Neutrophil (primary cell): ENCODE data around the gene DHX34.
"Not testable (repeated sequence)": the region's sequence is repeated elsewhere in the genome, so short reads cannot be mapped to it uniquely, and the experiment has no call there.

Source experiments
- H3K27ac ChIP-seq: fragments of 200-600 bp; sonication (generic); 2 replicates; pipeline ENCODE4 v1.5.1; 2016; ENCODE audit warnings: mild to moderate bottlenecking, moderate library complexity
- H3K27me3 ChIP-seq: fragments of 200-600 bp; sonication (generic); 2 replicates; pipeline ENCODE4 v1.6.0; 2016; ENCODE audit warnings: mild to moderate bottlenecking
- H3K36me3 ChIP-seq: fragments of 200-600 bp; sonication (generic); 2 replicates; pipeline ENCODE4 v1.5.1; 2017
- H3K4me1 ChIP-seq, 2 experiments: fragments of 200-600 bp in 1 of 2; sonication (generic) in 1 of 2; 1 replicate in 1 of 2; 2 replicates in 1 of 2; pipeline versions ENCODE4 v1.5.1 to v1.6.1; 2013 to 2016; ENCODE audit warnings: low read depth in 1 of 2, low read length in 1 of 2, mild to moderate bottlenecking in 1 of 2, moderate library complexity in 1 of 2; ENCODE audit not compliant: control insufficient read depth in 1 of 2, insufficient read depth in 1 of 2
- H3K4me3 ChIP-seq, 2 experiments: fragments of 200-600 bp in 1 of 2; sonication (generic) in 1 of 2; 1 replicate in 1 of 2; 2 replicates in 1 of 2; pipeline ENCODE4 v1.5.1; 2013 to 2016; ENCODE audit warnings: low read depth in 1 of 2, low read length in 1 of 2, mild to moderate bottlenecking in 1 of 2, moderate library complexity in 1 of 2
- H3K9me3 ChIP-seq: fragments of 200-600 bp; sonication (generic); 2 replicates; pipeline ENCODE4 v1.5.1; 2016
- CTCF ChIP-seq: fragments of 200-600 bp; sonication (generic); IDR thresholded peaks from 2 replicates; pipeline ENCODE4 v1.5.1; 2016; ENCODE audit warnings: antibody characterized with exemption

DHX34 gene

GRCh38 chr19:47343194-47343802 is 5.8 kb upstream of the DHX34 start:
- Histone ChIP-seq H3K36me3 (peaks cover 83% of the 10 kb centered on the region), H3K9me3 (no peaks in the 10 kb centered on the region), H3K27ac (peak overlapping the region; percentile 99), H3K4me3 (no peak overlapping the region), H3K4me1 (peaks cover 42 to 65% of the 10 kb centered on the region in 2 experiments), H3K27me3 (no peaks in the 10 kb centered on the region)
- no peak for TF ChIP-seq CTCF

GRCh38 chr19:47344425-47344824 is 4.7 kb upstream of the DHX34 start:
- peaks cover 77% of the 10 kb centered on the region for H3K36me3 ChIP-seq
- H3K27ac ChIP-seq: peak overlapping the region; percentile 99
- no peak overlapping the region for H3K4me3 ChIP-seq
- peaks cover 38 to 61% of the 10 kb centered on the region in 2 experiments for H3K4me1 ChIP-seq
- H3K9me3 ChIP-seq: no peaks in the 10 kb centered on the region
- TF ChIP-seq CTCF: no peak
- H3K27me3 ChIP-seq: no peaks in the 10 kb centered on the region

- peaks cover 63% of the 10 kb centered on the region for H3K36me3 ChIP-seq
- H3K27me3 ChIP-seq, H3K9me3 ChIP-seq: not testable (repeated sequence)
- peak overlapping the region in 1 of 2 experiments; percentile 5 for H3K4me3 ChIP-seq
- H3K27ac ChIP-seq: peak overlapping the region; percentile 99
- peaks cover 42 to 58% of the 10 kb centered on the region in 2 experiments for H3K4me1 ChIP-seq
These were observed 3.1 kb upstream of the DHX34 start for GRCh38 chr19:47346024-47346423.

GRCh38 chr19:47350630-47351029 is 1.5 kb downstream of the DHX34 start:
- Histone ChIP-seq H3K36me3 (peaks cover 51% of the 10 kb centered on the region), H3K4me1 (peaks cover 85 to 86% of the 10 kb centered on the region in 2 experiments), H3K9me3 (no peaks in the 10 kb centered on the region), H3K27me3 (no peaks in the 10 kb centered on the region), H3K4me3 (peak overlapping the region; percentile 83 to 97), H3K27ac (peak overlapping the region; percentile 99)
- TF ChIP-seq CTCF: no peak

GRCh38 chr19:47351548-47351947 is 2.4 kb downstream of the DHX34 start:
- peak overlapping the region; percentile 83 to 97 for H3K4me3 ChIP-seq
- H3K36me3 ChIP-seq: peaks cover 54% of the 10 kb centered on the region
- H3K9me3 ChIP-seq: no peaks in the 10 kb centered on the region
- H3K27ac ChIP-seq: peak overlapping the region; percentile 99
- TF ChIP-seq CTCF: no peak
- H3K4me1 ChIP-seq: peaks cover 79 to 81% of the 10 kb centered on the region in 2 experiments
- H3K27me3 ChIP-seq: no peaks in the 10 kb centered on the region

- Histone ChIP-seq H3K36me3 (peaks cover 59% of the 10 kb centered on the region), H3K4me1 (peaks cover 74 to 79% of the 10 kb centered on the region in 2 experiments), H3K27ac (peak overlapping the region; percentile 99), H3K9me3 (no peaks in the 10 kb centered on the region), H3K27me3 (no peaks in the 10 kb centered on the region), H3K4me3 (peak overlapping the region; percentile 83 to 97)
- TF ChIP-seq CTCF: no peak
These were observed 3.0 kb downstream of the DHX34 start for GRCh38 chr19:47352095-47352494.
